Measurements from ENCODE around the gene PAK1. TPM values are rescaled to one million over a fixed set of nuclear protein-coding genes. Genes with fewer than 3 reads are reported as not detected.

Gene PAK1
- total RNA-seq, 1 donor from 2014 or later: 41.0 TPM

DNA sequence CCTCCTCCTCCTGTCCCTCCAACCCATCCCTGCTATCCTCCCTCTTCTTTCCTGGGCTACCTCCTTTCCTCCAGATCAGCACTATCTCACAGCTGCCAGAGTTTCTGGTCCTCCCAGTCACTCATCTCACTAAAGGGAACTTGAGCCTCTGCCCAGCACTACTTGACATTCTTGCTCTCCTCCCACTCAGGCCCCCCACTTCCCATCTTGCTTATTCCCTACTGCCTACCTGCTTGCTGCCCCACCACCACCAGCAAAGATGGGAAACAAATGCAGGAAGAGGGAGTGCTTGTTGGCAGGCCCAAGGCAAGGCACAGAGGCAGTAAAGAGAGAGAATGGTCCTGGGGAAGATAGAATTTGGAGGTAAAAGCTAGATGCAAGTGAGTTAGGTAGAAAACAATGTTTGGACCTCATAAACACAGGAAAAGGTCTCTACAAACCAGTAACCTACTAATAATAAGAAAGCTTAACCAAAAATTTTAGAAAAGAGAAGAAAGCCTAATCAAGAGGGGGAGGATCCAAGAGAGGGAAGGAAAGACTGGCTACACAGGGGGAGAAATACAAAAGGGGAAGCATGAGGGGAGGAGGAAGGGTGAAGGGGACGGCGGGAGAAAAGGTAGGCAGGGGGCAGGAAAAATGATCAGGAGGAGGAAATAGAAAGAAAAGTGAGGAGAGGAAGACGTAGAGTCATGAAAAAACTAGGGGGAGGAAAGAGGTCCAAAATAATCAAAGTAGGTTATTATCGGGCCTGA, 63.6 kb downstream of the PAK1 start:
- Mint-ChIP-seq H3K9me3 (ENCODE audit: unreplicated experiment) (no peaks in the 10 kb centered on the region), H3K4me1 (ENCODE audit: low read depth, unreplicated experiment) (peaks cover 21% of the 10 kb centered on the region), H3K27ac (ENCODE audit: unreplicated experiment) (no peak overlapping the region), H3K27me3 (ENCODE audit: low read depth, unreplicated experiment) (no peaks in the 10 kb centered on the region), H3K36me3 (ENCODE audit: low read depth, unreplicated experiment) (no peaks in the 10 kb centered on the region), H3K4me3 (ENCODE audit: unreplicated experiment) (peak overlapping the region; percentile 11)
- H4K20me1 ChIP-seq (ENCODE audit: insufficient read depth, low read length): peaks cover 31% of the 10 kb centered on the region
- no peaks in the 10 kb centered on the region for H3K27me3 ChIP-seq (ENCODE audit: insufficient read depth, low read length)
- H3K27ac ChIP-seq (ENCODE audit: low read depth, low read length): no peak overlapping the region
- no peak for TF ChIP-seq EZH2 (IDR thresholded peaks at IDR 0.05; ENCODE audit: insufficient read depth, low read length)
- TF ChIP-seq, protein P1, sequence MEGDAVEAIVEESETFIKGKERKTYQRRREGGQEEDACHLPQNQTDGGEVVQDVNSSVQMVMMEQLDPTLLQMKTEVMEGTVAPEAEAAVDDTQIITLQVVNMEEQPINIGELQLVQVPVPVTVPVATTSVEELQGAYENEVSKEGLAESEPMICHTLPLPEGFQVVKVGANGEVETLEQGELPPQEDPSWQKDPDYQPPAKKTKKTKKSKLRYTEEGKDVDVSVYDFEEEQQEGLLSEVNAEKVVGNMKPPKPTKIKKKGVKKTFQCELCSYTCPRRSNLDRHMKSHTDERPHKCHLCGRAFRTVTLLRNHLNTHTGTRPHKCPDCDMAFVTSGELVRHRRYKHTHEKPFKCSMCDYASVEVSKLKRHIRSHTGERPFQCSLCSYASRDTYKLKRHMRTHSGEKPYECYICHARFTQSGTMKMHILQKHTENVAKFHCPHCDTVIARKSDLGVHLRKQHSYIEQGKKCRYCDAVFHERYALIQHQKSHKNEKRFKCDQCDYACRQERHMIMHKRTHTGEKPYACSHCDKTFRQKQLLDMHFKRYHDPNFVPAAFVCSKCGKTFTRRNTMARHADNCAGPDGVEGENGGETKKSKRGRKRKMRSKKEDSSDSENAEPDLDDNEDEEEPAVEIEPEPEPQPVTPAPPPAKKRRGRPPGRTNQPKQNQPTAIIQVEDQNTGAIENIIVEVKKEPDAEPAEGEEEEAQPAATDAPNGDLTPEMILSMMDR (IDR thresholded peaks at IDR 0.05; ENCODE audit: insufficient read depth, low read depth, low read length): no peak
- H3K9me3 ChIP-seq (ENCODE audit: insufficient read depth, low read depth, low read length): no peaks in the 10 kb centered on the region
- peaks cover 21% of the 10 kb centered on the region for H3K4me1 ChIP-seq (ENCODE audit: insufficient read depth, low read length)
- H2AFZ ChIP-seq (ENCODE audit: low read depth, low read length): no peak overlapping the region
- no peak overlapping the region for H3K9ac ChIP-seq (ENCODE audit: low read length)
- DNase-seq (ENCODE audit: low read depth) (no peak), FAIRE-seq (no peak)
- peaks cover 50% of the 10 kb centered on the region for H3K79me2 ChIP-seq (ENCODE audit: insufficient read depth, low read length)
- no peaks in the 10 kb centered on the region for H3K36me3 ChIP-seq (ENCODE audit: insufficient read depth, low read length)
- H3K4me3 ChIP-seq (ENCODE audit: insufficient read depth, low read depth, low read length): peak overlapping the region; percentile 74
- H3K4me2 ChIP-seq (ENCODE audit: low read length): peak overlapping the region; percentile 90

DNA sequence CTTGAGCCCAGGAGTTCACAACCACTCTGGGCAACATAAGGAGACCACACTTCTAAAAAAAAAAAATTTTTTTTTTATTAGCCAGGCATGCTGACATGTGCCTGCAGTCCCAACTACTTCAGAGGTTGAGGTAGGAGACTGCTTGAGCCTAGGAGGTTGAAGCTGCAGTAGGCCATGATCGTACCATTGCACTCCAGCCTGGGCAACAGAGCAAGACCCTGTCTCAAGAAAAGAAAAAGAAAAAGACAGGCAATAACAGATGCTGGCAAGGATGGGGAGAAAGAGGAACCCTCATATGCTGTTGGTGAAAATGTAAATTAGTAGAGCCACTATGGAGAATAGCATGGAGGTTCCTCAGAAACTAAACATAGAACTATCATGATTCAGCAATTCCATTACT, 64.8 kb downstream of the PAK1 start:
- no peak for TF ChIP-seq EZH2 (IDR thresholded peaks at IDR 0.05; ENCODE audit: insufficient read depth, low read length)
- TF ChIP-seq, protein P1 (IDR thresholded peaks at IDR 0.05; ENCODE audit: insufficient read depth, low read depth, low read length): no peak
- Mint-ChIP-seq H3K4me1 (ENCODE audit: low read depth, unreplicated experiment) (peaks cover 21% of the 10 kb centered on the region), H3K4me3 (ENCODE audit: unreplicated experiment) (no peak overlapping the region), H3K36me3 (ENCODE audit: low read depth, unreplicated experiment) (no peaks in the 10 kb centered on the region), H3K27ac (ENCODE audit: unreplicated experiment) (no peak overlapping the region), H3K27me3 (ENCODE audit: low read depth, unreplicated experiment) (no peaks in the 10 kb centered on the region), H3K9me3 (ENCODE audit: unreplicated experiment) (no peaks in the 10 kb centered on the region)
- Histone ChIP-seq H3K9me3 (ENCODE audit: insufficient read depth, low read depth, low read length) (no peaks in the 10 kb centered on the region), H3K27ac (ENCODE audit: low read depth, low read length) (no peak overlapping the region), H3K36me3 (ENCODE audit: insufficient read depth, low read length) (no peaks in the 10 kb centered on the region), H3K4me1 (ENCODE audit: insufficient read depth, low read length) (peaks cover 21% of the 10 kb centered on the region), H3K79me2 (ENCODE audit: insufficient read depth, low read length) (peaks cover 61% of the 10 kb centered on the region), H3K4me2 (ENCODE audit: low read length) (no peak overlapping the region), H3K9ac (ENCODE audit: low read length) (no peak overlapping the region), H4K20me1 (ENCODE audit: insufficient read depth, low read length) (peaks cover 32% of the 10 kb centered on the region), H2AFZ (ENCODE audit: low read depth, low read length) (no peak overlapping the region), H3K4me3 (ENCODE audit: insufficient read depth, low read depth, low read length) (no peak overlapping the region), H3K27me3 (ENCODE audit: insufficient read depth, low read length) (no peaks in the 10 kb centered on the region)
- DNase-seq (ENCODE audit: low read depth) (no peak), FAIRE-seq (no peak)

DNA sequence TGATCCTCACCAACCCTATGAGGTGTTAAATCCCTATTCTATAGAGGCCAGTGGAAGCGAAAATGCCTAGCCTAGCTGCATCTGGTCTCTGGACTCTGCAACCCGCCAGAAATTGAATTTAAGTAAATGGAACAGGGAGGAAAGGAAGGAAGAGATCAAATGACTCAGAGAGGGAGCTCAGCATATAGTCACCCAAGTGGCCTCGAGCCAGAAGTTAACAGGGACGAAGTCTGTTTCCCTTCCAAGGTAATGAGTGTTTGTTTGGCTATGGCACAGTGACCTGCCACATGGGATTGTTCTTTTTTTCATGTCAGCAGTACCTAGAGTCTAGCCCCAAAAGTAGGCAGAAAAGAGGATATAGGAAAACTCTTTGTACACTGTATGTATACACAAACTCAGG, 66.3 kb downstream of the PAK1 start:
- H3K4me1 Mint-ChIP-seq (ENCODE audit: low read depth, unreplicated experiment): peaks cover 21% of the 10 kb centered on the region
- H3K4me2 ChIP-seq (ENCODE audit: low read length): peak overlapping the region; percentile 69

More for the DNA sequence above, 66.3 kb downstream of the PAK1 start:
- DNase-seq (ENCODE audit: low read depth) (peak; percentile 86), FAIRE-seq (peak; percentile 96)
- Histone ChIP-seq H3K4me3 (ENCODE audit: insufficient read depth, low read depth, low read length) (no peak overlapping the region), H3K4me1 (ENCODE audit: insufficient read depth, low read length) (peaks cover 21% of the 10 kb centered on the region), H3K27me3 (ENCODE audit: insufficient read depth, low read length) (no peaks in the 10 kb centered on the region), H3K9ac (ENCODE audit: low read length) (no peak overlapping the region), H2AFZ (ENCODE audit: low read depth, low read length) (no peak overlapping the region), H3K27ac (ENCODE audit: low read depth, low read length) (peak overlapping the region; percentile 42), H3K79me2 (ENCODE audit: insufficient read depth, low read length) (peaks cover 75% of the 10 kb centered on the region), H3K36me3 (ENCODE audit: insufficient read depth, low read length) (no peaks in the 10 kb centered on the region), H3K9me3 (ENCODE audit: insufficient read depth, low read depth, low read length) (no peaks in the 10 kb centered on the region), H4K20me1 (ENCODE audit: insufficient read depth, low read length) (peaks cover 35% of the 10 kb centered on the region)
- Mint-ChIP-seq H3K27me3 (ENCODE audit: low read depth, unreplicated experiment) (no peaks in the 10 kb centered on the region), H3K27ac (ENCODE audit: unreplicated experiment) (no peak overlapping the region), H3K36me3 (ENCODE audit: low read depth, unreplicated experiment) (no peaks in the 10 kb centered on the region), H3K4me3 (ENCODE audit: unreplicated experiment) (no peak overlapping the region), H3K9me3 (ENCODE audit: unreplicated experiment) (no peaks in the 10 kb centered on the region)
- TF ChIP-seq EZH2 (IDR thresholded peaks at IDR 0.05; ENCODE audit: insufficient read depth, low read length): no peak
- TF ChIP-seq, protein P1 (IDR thresholded peaks at IDR 0.05; ENCODE audit: insufficient read depth, low read depth, low read length): no peak
